Measurements from ENCODE around the gene PRSS23. TPM values are rescaled to one million over a fixed set of nuclear protein-coding genes. Genes with fewer than 3 reads are reported as not detected.
"Not testable (repeated sequence)": the region's sequence is repeated elsewhere in the genome, so short reads cannot be mapped to it uniquely, and the experiment has no call there.

The PRSS23 gene, protein sequence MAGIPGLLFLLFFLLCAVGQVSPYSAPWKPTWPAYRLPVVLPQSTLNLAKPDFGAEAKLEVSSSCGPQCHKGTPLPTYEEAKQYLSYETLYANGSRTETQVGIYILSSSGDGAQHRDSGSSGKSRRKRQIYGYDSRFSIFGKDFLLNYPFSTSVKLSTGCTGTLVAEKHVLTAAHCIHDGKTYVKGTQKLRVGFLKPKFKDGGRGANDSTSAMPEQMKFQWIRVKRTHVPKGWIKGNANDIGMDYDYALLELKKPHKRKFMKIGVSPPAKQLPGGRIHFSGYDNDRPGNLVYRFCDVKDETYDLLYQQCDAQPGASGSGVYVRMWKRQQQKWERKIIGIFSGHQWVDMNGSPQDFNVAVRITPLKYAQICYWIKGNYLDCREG
- 8.3 TPM for total RNA-seq

DNA sequence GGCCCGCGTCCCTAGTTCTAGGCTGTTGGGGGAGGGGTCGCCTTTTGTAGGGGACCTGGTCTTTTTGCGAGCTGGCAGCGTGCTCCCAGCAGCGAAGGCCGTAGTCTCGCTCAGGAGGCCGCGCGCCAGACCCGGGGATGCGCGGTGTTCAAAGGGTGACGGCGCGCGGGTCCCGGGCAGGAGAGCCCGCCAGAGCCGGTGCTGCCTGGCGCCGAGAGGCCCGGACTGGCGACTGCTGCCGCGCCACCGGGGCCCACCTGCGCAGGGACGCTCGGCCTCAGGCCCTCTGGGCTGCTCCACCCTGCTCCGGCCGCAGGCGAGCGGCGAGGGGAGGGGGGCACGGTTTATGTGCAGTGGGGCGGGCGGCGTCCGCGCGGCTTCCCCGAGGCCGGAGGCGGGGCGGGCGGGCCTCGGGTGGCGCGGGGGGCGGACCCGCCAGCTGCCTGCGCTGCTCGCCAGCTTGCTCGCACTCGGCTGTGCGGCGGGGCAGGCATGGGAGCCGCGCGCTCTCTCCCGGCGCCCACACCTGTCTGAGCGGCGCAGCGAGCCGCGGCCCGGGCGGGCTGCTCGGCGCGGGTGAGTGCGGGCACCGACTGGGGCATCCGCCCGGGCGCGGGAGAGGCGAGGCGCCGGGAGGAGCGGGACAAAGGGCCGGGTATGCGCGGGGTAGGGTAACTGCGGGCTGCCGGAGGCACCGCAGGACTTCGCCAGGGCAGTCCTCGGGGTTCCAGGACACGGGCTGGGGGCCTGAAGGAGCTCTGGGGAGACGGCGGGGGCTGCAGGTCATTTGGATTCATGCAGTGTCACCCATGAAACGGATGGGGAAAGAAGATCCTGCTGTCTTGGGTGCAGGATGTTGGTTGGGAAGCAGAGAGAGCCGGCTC is at the start of gene PRSS23:
Gene PRSS23 (plus strand): TSS at position 467 of the 884 bp plus-strand sequence. CDS start 7,102 bp downstream, outside the sequence.
- H3K4me1 ChIP-seq (ENCODE audit: insufficient read depth, low read length) = peaks cover 9% of the 10 kb centered on the region
- no peaks in the 10 kb centered on the region for H3K9me3 ChIP-seq (ENCODE audit: low read depth, low read length)
- H3K27me3 ChIP-seq (ENCODE audit: insufficient read depth, low read length) = peaks cover 38% of the 10 kb centered on the region
- H3K4me3 ChIP-seq (ENCODE audit: low read length) = peak within 1 kb of the TSS; percentile 33

DNA sequence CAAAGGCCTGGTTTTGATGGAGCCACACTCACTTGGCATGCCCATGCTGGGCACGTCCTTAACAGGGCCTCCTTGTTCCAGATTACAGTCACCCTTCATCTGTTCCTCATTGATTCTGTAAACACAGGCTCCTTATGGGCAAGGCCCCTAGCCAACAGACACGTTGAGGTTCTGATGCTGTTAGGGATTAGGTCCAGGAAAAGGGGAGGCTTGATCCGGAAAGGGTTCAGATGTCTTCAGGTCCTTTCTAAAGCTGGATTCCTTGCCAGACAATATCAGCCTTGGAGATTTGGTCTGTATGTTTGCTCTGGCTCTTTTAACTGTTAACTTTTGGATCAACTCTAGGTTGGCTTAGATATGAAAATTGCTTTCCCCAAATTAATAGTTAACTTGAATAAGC is 46.9 kb upstream of the PRSS23 start:
- Histone ChIP-seq H3K9me3 (ENCODE audit: low read depth, low read length) (no peaks in the 10 kb centered on the region), H3K4me1 (ENCODE audit: insufficient read depth, low read length) (no peaks in the 10 kb centered on the region), H3K4me3 (ENCODE audit: low read length) (no peak overlapping the region), H3K27me3 (ENCODE audit: insufficient read depth, low read length) (no peaks in the 10 kb centered on the region)

DNA sequence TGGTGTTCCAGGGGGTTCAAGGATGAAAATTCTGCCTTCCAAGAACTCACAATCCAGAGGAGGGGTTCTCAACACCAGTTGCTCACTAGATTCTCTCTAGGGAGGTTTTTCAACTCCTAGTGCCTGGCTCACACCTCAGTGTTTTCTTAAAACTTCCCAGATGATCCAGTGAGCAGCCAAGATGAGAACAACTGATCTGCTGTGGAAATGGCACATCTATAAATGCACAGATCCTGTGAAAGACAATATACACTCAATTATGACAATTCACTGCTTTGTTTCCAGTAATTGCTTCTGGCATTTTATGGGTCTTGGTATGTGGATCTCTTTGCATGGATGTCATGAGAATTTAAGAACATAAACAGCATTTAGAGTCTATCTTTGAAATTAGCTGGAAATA is 45.2 kb upstream of the PRSS23 start:
- H3K4me3 ChIP-seq (ENCODE audit: low read length) = no peak overlapping the region
- H3K4me1 ChIP-seq (ENCODE audit: insufficient read depth, low read length) = no peaks in the 10 kb centered on the region
- no peaks in the 10 kb centered on the region for H3K27me3 ChIP-seq (ENCODE audit: insufficient read depth, low read length)
- no peaks in the 10 kb centered on the region for H3K9me3 ChIP-seq (ENCODE audit: low read depth, low read length)

DNA sequence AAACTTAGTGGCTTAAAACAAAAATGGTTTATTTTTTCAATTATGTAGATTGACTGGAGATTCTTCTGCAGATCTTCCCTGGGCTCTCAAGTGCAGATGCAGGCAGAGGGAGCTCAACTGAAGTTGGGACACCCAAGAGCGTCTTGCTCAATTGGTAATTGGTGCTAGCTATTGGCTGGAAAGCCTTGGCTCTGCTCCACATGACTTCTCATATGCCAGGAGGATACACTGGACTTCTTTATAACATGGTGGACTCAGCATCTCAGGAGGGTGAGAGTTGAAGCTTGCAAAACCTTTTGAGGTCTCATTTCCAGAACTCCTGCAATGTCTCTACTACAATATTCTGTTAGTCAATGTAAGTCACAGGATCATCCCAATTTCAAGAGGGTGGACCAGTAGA is 42.2 kb upstream of the PRSS23 start:
- H3K27me3 ChIP-seq (ENCODE audit: insufficient read depth, low read length) = no peaks in the 10 kb centered on the region
- H3K4me3 ChIP-seq (ENCODE audit: low read length) = no peak overlapping the region
- H3K9me3 ChIP-seq (ENCODE audit: low read depth, low read length) = no peaks in the 10 kb centered on the region

DNA sequence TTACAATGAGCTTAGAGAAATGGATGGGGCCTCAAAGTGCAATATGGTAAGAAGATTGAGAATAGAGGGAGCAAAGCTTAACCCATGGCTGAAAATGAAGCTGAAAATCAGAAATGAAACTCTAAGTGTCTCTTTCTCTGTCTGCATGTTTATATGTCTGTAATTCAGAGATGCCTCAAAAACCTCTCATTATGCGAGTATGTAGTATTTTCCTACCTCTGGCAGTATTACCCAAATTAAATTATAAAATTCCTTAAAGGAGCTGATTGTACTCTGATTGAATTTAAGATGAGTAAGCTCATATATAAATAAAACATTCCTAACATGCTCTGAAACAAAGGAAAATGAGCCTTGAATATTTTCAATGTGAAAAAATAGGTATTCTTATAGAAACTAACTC is 39.8 kb upstream of the PRSS23 start:
- no peak overlapping the region for H3K4me3 ChIP-seq (ENCODE audit: low read length)
- no peaks in the 10 kb centered on the region for H3K9me3 ChIP-seq (ENCODE audit: low read depth, low read length)
- H3K27me3 ChIP-seq (ENCODE audit: insufficient read depth, low read length) = no peaks in the 10 kb centered on the region

More for the DNA sequence above, 42.2 kb upstream of the PRSS23 start:
- H3K4me1 ChIP-seq (ENCODE audit: insufficient read depth, low read length) = no peaks in the 10 kb centered on the region

DNA sequence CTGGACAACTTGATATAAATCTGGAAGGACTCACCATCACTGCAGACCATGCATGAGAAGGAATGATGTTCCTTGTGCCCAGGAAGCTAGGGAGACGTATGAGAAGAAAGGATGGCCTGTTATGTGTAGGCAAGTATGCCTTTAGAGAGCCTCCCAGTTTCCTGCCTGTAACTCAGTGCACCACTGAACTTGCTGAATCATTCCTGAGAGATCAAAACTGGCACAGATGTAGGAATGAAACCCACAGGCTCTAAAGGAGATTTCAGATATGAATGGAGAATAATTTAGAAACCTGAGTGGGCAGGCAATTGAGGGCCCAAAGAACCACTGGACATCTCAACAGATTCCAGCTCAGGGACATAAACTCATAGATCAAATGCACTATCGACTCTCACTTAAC is 38.4 kb upstream of the PRSS23 start:
- H3K4me3 ChIP-seq (ENCODE audit: low read length) = no peak overlapping the region
- no peaks in the 10 kb centered on the region for H3K9me3 ChIP-seq (ENCODE audit: low read depth, low read length)
- H3K27me3 ChIP-seq (ENCODE audit: insufficient read depth, low read length) = no peaks in the 10 kb centered on the region
- H3K4me1 ChIP-seq (ENCODE audit: insufficient read depth, low read length) = no peaks in the 10 kb centered on the region

More for the DNA sequence above, 39.8 kb upstream of the PRSS23 start:
- H3K4me1 ChIP-seq (ENCODE audit: insufficient read depth, low read length) = no peaks in the 10 kb centered on the region

DNA sequence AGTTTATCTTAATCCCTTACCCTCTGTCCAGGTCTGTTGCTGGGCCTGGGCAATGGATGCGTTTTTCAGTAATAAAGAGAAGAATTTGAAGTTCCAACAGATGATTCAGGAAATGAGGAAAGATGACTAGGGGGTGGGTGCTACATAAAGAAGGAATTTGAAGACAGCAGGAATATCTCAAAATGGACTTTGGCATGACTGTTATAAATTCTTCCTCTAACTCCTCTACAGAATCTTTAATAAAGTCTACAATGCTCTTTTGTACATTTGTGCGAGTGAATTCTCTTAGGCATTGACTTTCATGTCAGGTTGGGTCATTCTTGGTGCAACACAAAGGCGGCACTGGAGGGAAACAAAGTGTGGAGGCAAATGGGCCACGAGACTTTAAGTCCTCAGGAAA is 35.1 kb upstream of the PRSS23 start:
- Histone ChIP-seq H3K4me1 (ENCODE audit: insufficient read depth, low read length) (no peaks in the 10 kb centered on the region), H3K27me3 (ENCODE audit: insufficient read depth, low read length) (no peaks in the 10 kb centered on the region), H3K9me3 (ENCODE audit: low read depth, low read length) (no peaks in the 10 kb centered on the region), H3K4me3 (ENCODE audit: low read length) (no peak overlapping the region)

DNA sequence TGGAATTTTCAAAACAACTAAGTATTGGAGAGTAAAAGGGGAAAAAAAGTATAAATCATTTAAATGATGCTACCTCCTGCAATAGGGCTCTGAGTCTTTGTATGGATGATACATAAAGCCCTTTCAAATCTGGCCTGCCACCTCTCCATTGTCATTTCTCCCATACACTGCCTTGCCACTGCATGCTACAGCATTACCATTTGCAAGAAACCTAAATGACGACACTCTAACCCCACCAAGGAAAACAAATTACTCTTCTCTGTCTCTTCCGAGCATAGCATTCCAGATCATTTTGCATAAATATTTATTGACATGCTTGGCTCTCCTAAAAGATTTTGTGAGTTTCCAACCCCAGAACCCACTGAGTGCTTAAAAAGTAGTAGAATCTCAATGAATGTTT is 34.5 kb upstream of the PRSS23 start:
- H3K9me3 ChIP-seq (ENCODE audit: low read depth, low read length) = no peaks in the 10 kb centered on the region

DNA sequence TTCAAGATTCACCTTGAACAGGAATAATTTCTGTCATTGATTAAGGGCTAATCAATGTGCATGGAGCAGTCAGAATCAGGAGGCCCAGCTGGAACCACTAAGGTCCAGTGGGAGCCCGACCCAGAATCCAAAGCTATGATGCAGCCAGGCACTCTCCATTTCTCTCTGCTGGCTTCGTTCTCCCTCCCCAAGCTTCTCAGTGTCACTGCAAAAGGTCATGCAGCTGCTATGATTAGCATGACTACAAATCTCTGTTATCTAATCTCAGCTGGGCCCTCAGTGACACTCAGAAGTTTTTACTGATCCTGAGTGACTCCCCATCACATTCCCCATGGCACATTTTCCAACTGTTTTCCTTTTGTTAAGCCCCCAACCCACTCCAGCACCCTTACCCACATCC is 31.1 kb upstream of the PRSS23 start:
- H3K4me1 ChIP-seq (ENCODE audit: insufficient read depth, low read length) = no peaks in the 10 kb centered on the region
- no peak overlapping the region for H3K4me3 ChIP-seq (ENCODE audit: low read length)
- H3K27me3 ChIP-seq (ENCODE audit: insufficient read depth, low read length) = no peaks in the 10 kb centered on the region
- no peaks in the 10 kb centered on the region for H3K9me3 ChIP-seq (ENCODE audit: low read depth, low read length)

More for the DNA sequence above, 34.5 kb upstream of the PRSS23 start:
- no peaks in the 10 kb centered on the region for H3K4me1 ChIP-seq (ENCODE audit: insufficient read depth, low read length)
- H3K4me3 ChIP-seq (ENCODE audit: low read length) = no peak overlapping the region
- no peaks in the 10 kb centered on the region for H3K27me3 ChIP-seq (ENCODE audit: insufficient read depth, low read length)

DNA sequence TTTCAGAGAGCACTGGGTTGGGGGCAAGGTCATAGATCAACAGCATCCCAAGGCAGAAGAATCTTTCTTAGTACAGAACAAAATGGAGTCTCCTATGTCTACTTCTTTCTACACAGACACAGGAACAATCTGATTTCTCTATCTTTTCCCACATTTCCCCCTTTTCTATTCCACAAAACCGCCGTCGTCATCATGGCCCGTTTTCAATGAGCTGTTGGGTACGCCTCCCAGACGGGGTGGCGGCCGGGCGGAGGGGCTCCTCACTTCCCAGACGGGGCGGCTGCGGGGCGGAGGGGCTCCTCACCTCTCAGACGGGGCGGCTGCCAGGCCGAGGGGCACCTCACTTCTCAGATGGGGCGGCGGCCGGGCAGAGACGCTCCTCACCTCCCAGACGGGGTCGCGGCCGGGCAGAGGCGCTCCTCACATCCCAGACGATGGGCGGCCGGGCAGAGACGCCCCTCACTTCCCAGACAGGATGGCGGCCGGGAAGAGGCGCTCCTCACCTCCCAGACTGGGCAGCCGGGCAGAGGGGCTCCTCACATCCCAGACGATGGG is 29.8 kb upstream of the PRSS23 start:
- not testable (repeated sequence) for H3K27me3 ChIP-seq (ENCODE audit: insufficient read depth, low read length)

DNA sequence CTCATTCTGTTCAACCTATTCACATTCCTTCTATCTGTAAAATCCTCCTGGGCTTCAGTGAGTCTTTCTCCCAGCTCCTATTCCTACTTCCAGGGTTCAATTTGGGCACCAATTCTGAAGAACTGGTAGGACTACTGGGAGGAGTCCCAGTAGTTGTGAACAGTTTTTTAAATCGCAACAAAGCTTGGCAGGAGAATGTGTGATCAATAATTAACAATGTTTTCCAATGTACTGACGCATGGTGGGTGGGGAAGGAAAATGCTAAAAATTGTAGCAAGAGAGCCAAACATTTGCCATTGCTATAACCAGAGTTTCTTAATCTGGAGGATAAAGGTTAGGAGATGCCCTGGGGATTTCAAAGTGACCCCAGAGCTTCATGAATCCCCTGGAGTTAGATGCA is 27.3 kb upstream of the PRSS23 start:
- Histone ChIP-seq H3K4me1 (ENCODE audit: insufficient read depth, low read length) (no peaks in the 10 kb centered on the region), H3K4me3 (ENCODE audit: low read length) (no peak overlapping the region), H3K27me3 (ENCODE audit: insufficient read depth, low read length) (no peaks in the 10 kb centered on the region), H3K9me3 (ENCODE audit: low read depth, low read length) (no peaks in the 10 kb centered on the region)

More for the DNA sequence above, 29.8 kb upstream of the PRSS23 start:
- H3K4me3 ChIP-seq (ENCODE audit: low read length); H3K9me3 ChIP-seq (ENCODE audit: low read depth, low read length); H3K4me1 ChIP-seq (ENCODE audit: insufficient read depth, low read length): not testable (repeated sequence)

DNA sequence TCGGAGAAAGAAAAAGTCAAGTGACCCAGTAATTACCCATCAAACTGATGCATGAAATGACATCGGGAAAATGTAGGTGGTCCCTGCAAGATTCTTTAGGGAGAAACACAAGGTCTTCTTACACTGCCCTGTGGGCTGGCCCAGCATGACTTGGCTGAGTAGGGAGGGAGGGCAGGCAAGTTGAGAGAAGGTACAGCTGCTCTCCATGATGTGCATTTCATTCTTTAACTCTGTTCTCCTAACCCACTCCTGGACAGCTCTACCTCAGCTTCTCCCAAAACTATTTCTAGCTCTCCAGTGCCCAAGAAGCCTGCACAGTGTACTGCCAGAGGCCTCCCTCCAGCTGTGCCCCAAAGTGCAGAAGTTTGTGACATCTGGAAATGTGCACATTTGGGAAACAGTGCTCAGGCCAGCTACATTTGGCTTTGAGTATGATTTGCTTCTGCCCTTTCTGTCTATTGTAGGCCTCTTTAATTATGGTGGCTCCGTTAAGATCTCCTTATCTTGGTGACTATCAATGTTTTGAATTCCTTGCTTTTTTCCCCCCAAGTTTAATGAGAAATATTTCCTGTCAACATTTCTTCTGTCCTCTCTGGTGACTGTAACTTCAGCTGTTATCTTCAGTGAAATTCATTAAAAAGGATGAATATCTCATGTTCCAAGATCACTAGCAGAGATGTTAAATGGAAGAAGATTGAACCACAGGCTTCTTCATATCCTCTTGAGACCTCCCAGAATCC is 26.7 kb upstream of the PRSS23 start:
- no peak overlapping the region for H3K4me3 ChIP-seq (ENCODE audit: low read length)
- H3K27me3 ChIP-seq (ENCODE audit: insufficient read depth, low read length) = no peaks in the 10 kb centered on the region
- H3K9me3 ChIP-seq (ENCODE audit: low read depth, low read length) = no peaks in the 10 kb centered on the region
- no peaks in the 10 kb centered on the region for H3K4me1 ChIP-seq (ENCODE audit: insufficient read depth, low read length)

DNA sequence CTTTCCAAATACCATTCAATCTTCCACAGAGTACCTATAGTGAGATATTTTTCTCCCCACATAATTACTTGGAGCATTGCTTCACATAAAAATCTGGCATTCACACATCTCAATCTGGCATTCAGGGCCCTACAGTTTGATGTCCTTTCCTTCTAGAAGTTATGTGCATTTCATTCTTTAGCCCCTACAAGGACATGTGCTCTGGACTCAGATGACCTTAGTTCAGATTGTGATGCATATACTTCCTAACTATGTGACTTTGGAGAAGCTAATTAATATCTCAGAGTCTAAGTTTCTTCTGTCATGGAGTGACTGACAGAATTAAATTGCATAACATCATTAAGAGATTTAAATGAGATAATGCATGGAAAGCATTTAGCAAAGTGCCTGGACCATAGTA is 25.9 kb upstream of the PRSS23 start:
- no peaks in the 10 kb centered on the region for H3K27me3 ChIP-seq (ENCODE audit: insufficient read depth, low read length)
- no peak overlapping the region for H3K4me3 ChIP-seq (ENCODE audit: low read length)
- no peaks in the 10 kb centered on the region for H3K9me3 ChIP-seq (ENCODE audit: low read depth, low read length)
- H3K4me1 ChIP-seq (ENCODE audit: insufficient read depth, low read length) = no peaks in the 10 kb centered on the region

DNA sequence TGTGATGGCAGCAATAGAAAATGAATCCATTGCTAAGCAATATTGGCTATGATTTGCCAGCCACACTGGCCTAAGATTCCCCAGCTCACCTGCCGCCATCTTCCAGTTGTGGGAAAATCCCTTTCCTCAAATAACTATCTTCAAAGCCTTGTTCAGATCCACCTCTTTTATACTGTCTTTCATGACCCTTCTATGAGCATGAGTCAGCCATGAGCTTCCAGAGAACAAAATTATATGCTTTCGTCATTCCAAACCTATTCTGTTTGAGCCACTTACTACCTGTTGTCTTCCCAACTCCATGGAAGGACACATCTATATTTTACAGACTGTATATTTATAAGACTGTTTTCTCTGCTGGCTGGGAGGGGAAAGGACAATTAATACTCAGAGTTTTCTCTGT is 25.0 kb upstream of the PRSS23 start:
- H3K4me1 ChIP-seq (ENCODE audit: insufficient read depth, low read length) = no peaks in the 10 kb centered on the region
- no peaks in the 10 kb centered on the region for H3K9me3 ChIP-seq (ENCODE audit: low read depth, low read length)
- H3K27me3 ChIP-seq (ENCODE audit: insufficient read depth, low read length) = no peaks in the 10 kb centered on the region

DNA sequence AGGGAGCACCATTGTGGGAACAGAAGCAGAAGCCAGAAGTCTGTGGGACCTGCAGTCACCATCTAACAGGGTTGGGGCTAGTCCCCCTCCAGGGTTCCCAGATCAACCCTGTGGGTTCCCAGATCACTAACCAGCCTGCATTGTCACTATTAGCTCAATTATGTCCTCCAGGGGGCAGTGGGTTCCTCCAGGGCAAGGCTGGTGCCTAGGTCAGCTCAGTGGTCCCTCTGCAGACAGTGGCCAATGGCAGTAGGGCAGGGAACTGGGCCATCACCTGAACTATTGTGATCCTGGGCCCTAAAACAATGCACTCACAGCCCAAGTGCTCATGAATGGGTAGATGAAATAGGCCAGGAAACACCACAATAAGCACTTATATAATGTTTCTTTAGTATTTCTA is 18.8 kb upstream of the PRSS23 start:
- Histone ChIP-seq H3K4me3 (ENCODE audit: low read length) (no peak overlapping the region), H3K4me1 (ENCODE audit: insufficient read depth, low read length) (no peaks in the 10 kb centered on the region), H3K27me3 (ENCODE audit: insufficient read depth, low read length) (no peaks in the 10 kb centered on the region), H3K9me3 (ENCODE audit: low read depth, low read length) (no peaks in the 10 kb centered on the region)

More for the DNA sequence above, 25.0 kb upstream of the PRSS23 start:
- no peak overlapping the region for H3K4me3 ChIP-seq (ENCODE audit: low read length)
